Measurements from ENCODE around the gene SIMC1.
A peak's percentile ranks its signal among the peaks of the same experiment; 100 is the strongest.
"Not testable (repeated sequence)": the region's sequence is repeated elsewhere in the genome, so short reads cannot be mapped to it uniquely, and the experiment has no call there.

SIMC1 gene

DNA sequence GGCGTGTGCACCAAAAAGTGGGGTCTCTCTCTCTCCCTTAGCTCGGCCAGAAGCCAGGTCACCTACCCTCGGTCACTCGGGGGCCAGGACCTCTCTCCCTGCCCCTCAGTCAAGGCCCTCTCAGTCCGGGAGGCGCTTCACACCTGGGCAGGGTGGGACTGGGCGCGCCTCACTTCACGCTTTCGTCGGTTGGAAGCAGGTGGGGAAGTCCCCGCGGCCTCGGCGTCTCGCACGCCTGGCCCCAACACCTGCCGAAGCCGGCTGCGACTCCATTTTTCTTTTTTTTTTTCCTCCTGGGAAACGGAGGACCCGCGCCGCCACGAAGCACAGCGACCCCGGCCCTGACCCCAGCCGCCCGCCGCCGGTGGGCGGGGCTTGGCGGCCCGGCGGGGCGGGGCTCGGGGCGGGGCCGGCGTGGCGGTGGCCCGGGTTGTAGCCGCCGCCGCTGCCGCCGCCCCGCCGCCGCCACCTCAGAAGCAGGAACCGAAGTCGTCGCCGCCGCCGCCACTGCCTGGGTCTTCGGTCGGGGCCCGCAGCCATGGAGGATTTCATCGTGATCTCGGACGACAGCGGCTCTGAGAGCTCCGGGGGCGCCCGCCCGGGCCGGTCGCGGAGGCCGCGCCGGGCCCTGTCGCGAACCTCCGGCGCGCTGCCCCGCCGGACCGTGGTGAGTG lies at the start of gene SIMC1:
SIMC1 (plus strand) TSS at position 454 of the 674 bp plus-strand sequence; CDS start at position 539, 85 bp downstream.
- not testable (repeated sequence) for H3K27ac ChIP-seq; H3K36me3 ChIP-seq; H3K9me3 ChIP-seq (ENCODE audit: severe bottlenecking); H3K27me3 ChIP-seq (ENCODE audit: insufficient read depth, low read depth, severe bottlenecking)
- DNase-seq: peak; percentile 27
- peak within 1 kb of the TSS; percentile 19; the same call in 1 of the 2 replicates for H3K4me3 ChIP-seq (ENCODE audit: low read depth, low read length)

- no peaks in the 10 kb centered on the region for H3K27me3 ChIP-seq (ENCODE audit: insufficient read depth, low read depth, severe bottlenecking)
- no peak overlapping the region for H3K4me3 ChIP-seq (ENCODE audit: low read depth, low read length)
- H3K9me3 ChIP-seq (ENCODE audit: severe bottlenecking): no peaks in the 10 kb centered on the region
- TF ChIP-seq, protein P1, sequence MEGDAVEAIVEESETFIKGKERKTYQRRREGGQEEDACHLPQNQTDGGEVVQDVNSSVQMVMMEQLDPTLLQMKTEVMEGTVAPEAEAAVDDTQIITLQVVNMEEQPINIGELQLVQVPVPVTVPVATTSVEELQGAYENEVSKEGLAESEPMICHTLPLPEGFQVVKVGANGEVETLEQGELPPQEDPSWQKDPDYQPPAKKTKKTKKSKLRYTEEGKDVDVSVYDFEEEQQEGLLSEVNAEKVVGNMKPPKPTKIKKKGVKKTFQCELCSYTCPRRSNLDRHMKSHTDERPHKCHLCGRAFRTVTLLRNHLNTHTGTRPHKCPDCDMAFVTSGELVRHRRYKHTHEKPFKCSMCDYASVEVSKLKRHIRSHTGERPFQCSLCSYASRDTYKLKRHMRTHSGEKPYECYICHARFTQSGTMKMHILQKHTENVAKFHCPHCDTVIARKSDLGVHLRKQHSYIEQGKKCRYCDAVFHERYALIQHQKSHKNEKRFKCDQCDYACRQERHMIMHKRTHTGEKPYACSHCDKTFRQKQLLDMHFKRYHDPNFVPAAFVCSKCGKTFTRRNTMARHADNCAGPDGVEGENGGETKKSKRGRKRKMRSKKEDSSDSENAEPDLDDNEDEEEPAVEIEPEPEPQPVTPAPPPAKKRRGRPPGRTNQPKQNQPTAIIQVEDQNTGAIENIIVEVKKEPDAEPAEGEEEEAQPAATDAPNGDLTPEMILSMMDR (IDR thresholded peaks at IDR 0.05; ENCODE audit: low read depth, low read length): no peak
- H3K36me3 ChIP-seq: no peaks in the 10 kb centered on the region
- no peak overlapping the region for H3K27ac ChIP-seq
- no peak for DNase-seq
Measured at GRCh38 chr5:176188506-176189193, 49.6 kb upstream of the SIMC1 start.

- no peak overlapping the region for H3K4me3 ChIP-seq (ENCODE audit: low read depth, low read length)
- no peak for DNase-seq
- H3K9me3 ChIP-seq (ENCODE audit: severe bottlenecking): no peaks in the 10 kb centered on the region
- no peaks in the 10 kb centered on the region for H3K36me3 ChIP-seq
- no peaks in the 10 kb centered on the region for H3K27me3 ChIP-seq (ENCODE audit: insufficient read depth, low read depth, severe bottlenecking)
- TF ChIP-seq, protein P1 (IDR thresholded peaks at IDR 0.05; ENCODE audit: low read depth, low read length): no peak
- no peak overlapping the region for H3K27ac ChIP-seq
Measured at GRCh38 chr5:176189857-176190256, 48.4 kb upstream of the SIMC1 start.

DNA sequence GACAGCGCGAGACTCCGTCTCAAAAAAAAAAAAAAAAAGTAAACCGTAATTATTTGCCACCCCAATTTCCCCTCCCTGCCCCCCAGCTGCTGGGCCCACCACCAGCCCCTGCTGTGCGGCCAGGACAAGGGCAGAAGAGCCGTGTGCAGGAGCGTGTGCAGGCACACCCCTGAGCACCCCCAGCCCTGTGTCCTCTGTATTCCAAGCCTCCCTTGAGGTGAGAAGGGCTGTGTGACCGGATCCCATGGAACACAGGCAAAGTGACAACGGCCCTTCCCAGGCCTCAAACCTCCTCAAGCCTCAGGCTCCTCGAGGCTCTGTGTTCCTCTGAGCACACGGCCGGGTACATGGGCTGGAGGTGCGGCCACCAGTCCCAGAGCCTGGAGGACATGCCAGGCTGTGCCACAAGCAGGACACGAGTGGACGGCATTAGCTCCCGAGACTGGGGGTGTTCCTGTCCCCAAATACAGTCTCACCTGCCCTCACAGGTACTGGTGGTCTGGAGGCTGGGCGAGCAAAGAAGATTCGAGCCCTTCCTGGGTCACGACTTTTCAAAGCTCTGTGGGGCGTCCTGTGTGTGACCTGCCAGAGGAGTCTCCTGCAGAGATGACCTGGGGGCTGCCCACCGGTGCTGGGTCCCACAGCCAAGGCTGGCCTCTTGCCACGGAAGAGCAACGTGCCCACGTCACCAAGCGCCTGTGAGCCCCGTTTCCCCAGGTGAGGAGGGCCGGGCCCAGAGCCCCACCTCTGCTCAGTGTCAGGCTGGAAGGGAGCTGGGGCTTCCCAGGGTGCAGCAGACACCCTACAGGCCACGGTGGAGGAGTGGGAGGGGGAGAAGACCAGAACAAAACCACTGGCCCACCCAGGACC lies 47.1 kb upstream of the SIMC1 start:
- Histone ChIP-seq H3K4me3 (ENCODE audit: low read depth, low read length) (no peak overlapping the region), H3K27me3 (ENCODE audit: insufficient read depth, low read depth, severe bottlenecking) (no peaks in the 10 kb centered on the region), H3K9me3 (ENCODE audit: severe bottlenecking) (no peaks in the 10 kb centered on the region), H3K36me3 (no peaks in the 10 kb centered on the region), H3K27ac (no peak overlapping the region)
- TF ChIP-seq, protein P1 (IDR thresholded peaks at IDR 0.05; ENCODE audit: low read depth, low read length): no peak
- DNase-seq: no peak

GRCh38 chr5:176192094-176192721 lies 46.0 kb upstream of the SIMC1 start:
- no peaks in the 10 kb centered on the region for H3K36me3 ChIP-seq
- no peak for DNase-seq
- H3K4me3 ChIP-seq (ENCODE audit: low read depth, low read length): no peak overlapping the region
- H3K9me3 ChIP-seq (ENCODE audit: severe bottlenecking): no peaks in the 10 kb centered on the region
- no peaks in the 10 kb centered on the region for H3K27me3 ChIP-seq (ENCODE audit: insufficient read depth, low read depth, severe bottlenecking)
- H3K27ac ChIP-seq: no peak overlapping the region
- TF ChIP-seq, protein P1 (IDR thresholded peaks at IDR 0.05; ENCODE audit: low read depth, low read length): no peak

- H3K27me3 ChIP-seq (ENCODE audit: insufficient read depth, low read depth, severe bottlenecking); H3K9me3 ChIP-seq (ENCODE audit: severe bottlenecking); DNase-seq; H3K4me3 ChIP-seq (ENCODE audit: low read depth, low read length); H3K27ac ChIP-seq; H3K36me3 ChIP-seq: not testable (repeated sequence)
Measured at GRCh38 chr5:176192722-176193117, 45.5 kb upstream of the SIMC1 start.

DNA sequence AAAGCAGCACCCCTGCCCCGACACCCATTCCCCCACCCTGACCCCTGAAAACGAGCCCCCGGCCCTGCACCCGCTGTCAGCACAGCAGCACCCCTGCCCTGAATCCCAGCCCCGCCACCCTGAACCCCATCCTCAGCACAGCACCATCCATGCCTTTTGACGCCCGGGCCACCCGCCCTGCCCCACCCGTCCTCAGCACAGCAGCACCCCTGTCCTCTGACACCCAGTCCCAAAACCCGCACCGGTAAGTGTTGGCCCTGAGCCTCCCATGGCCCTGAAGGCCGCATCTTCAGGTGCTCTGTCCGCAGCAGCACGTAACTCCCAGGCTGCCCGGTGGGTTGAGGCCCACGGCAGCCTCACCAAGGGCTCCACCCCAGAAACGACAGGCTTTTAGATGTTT lies 44.6 kb upstream of the SIMC1 start:
- H3K9me3 ChIP-seq (ENCODE audit: severe bottlenecking); H3K36me3 ChIP-seq; H3K4me3 ChIP-seq (ENCODE audit: low read depth, low read length); H3K27ac ChIP-seq; H3K27me3 ChIP-seq (ENCODE audit: insufficient read depth, low read depth, severe bottlenecking); DNase-seq: not testable (repeated sequence)

GRCh38 chr5:176194238-176195083 lies 43.8 kb upstream of the SIMC1 start:
- not testable (repeated sequence) for H3K27ac ChIP-seq; DNase-seq; H3K36me3 ChIP-seq; H3K27me3 ChIP-seq (ENCODE audit: insufficient read depth, low read depth, severe bottlenecking); H3K4me3 ChIP-seq (ENCODE audit: low read depth, low read length); H3K9me3 ChIP-seq (ENCODE audit: severe bottlenecking)

GRCh38 chr5:176195084-176195413 lies 43.2 kb upstream of the SIMC1 start:
- H3K27ac ChIP-seq; H3K36me3 ChIP-seq; H3K27me3 ChIP-seq (ENCODE audit: insufficient read depth, low read depth, severe bottlenecking); H3K4me3 ChIP-seq (ENCODE audit: low read depth, low read length); H3K9me3 ChIP-seq (ENCODE audit: severe bottlenecking); DNase-seq: not testable (repeated sequence)
